Measurements from ENCODE around the gene PGF. TPM values are rescaled to one million over a fixed set of nuclear protein-coding genes. Genes with fewer than 3 reads are reported as not detected.

PGF gene
- total RNA-seq, 1 donor: 0.86 TPM

- TF ChIP-seq, protein P1, sequence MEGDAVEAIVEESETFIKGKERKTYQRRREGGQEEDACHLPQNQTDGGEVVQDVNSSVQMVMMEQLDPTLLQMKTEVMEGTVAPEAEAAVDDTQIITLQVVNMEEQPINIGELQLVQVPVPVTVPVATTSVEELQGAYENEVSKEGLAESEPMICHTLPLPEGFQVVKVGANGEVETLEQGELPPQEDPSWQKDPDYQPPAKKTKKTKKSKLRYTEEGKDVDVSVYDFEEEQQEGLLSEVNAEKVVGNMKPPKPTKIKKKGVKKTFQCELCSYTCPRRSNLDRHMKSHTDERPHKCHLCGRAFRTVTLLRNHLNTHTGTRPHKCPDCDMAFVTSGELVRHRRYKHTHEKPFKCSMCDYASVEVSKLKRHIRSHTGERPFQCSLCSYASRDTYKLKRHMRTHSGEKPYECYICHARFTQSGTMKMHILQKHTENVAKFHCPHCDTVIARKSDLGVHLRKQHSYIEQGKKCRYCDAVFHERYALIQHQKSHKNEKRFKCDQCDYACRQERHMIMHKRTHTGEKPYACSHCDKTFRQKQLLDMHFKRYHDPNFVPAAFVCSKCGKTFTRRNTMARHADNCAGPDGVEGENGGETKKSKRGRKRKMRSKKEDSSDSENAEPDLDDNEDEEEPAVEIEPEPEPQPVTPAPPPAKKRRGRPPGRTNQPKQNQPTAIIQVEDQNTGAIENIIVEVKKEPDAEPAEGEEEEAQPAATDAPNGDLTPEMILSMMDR (IDR thresholded peaks at IDR 0.05; ENCODE audit: insufficient read depth, low read depth, low read length): no peak
- no peak for DNase-seq (ENCODE audit: low read depth)
- H3K4me3 ChIP-seq (ENCODE audit: low read depth, low read length): no peak overlapping the region
Measured at GRCh38 chr14:74947353-74948227, 7.8 kb downstream of the PGF start.

DNA sequence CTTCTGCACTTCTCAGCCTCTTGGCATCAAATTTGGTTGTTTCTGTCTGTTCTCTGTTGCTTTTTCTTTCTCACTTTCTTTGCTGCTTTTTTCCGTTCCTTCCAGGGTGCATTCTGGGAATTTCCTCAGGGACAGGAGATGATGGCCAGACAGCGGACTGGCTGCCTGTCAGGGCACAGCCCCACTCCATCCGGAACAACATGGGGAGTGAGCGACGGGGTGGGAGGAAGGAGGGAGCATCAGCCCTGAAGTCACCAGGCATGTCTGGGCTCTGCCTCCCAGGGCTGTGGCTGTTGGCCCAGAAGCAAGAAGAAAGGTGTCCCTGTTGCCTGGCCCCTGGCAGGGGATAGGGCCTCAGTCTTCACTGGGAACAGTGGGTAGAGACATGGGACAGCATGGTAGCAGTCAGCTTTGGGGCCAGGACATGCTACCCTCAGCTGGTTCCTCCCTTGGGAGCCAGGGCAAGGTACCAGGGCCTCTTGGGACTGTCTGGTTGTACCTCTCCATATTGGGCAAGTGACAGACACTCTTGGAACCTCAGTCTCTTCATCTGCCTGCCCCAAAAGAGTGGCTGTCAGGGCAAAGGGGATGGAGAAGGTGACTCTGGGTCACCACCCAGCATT is 8.6 kb downstream of the PGF start:
- TF ChIP-seq, protein P1 (IDR thresholded peaks at IDR 0.05; ENCODE audit: insufficient read depth, low read depth, low read length): no peak

DNA sequence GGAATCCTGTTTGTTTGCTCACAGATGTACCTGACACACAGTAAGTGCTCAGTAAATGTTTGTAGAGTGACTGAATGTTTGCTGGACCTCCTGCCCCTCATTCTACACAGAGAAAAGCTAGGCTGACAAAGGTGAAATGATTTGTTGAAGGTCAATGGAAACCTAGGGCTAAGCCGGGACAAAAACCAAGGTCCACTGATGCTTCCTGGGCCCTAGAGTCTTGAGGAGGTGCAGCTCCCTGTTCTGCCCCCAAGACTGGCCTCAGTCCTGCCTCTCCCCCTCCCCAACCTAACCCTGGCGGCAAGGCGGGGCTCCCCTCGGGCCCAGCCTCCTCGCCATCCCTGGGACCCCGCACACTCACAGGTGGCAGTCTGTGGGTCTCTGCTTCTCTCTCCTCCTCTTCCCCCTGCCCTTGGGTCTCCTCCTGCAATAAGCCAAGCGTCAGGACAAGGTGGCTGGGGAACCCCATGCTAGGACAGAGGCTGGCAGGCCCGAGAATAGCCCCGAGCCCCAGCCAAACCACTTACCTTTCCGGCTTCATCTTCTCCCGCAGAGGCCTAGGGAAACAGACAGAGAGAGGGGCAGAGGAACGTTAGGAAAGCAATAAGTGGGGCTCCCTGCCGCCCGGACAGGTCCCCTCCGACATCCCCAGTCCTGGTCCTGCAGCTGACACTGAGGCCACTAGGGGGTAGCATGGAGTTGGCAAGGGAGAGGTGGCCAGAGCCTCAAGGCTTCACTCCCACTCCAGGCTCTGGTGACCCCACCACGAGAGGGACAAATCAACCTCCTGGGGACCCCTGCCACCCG is 9.3 kb downstream of the PGF start:
- no peak overlapping the region for H3K4me3 ChIP-seq (ENCODE audit: low read depth, low read length)
- peak; percentile 62 for DNase-seq (ENCODE audit: low read depth)
- TF ChIP-seq, protein P1 (IDR thresholded peaks at IDR 0.05; ENCODE audit: insufficient read depth, low read depth, low read length): peak; percentile 98

More for the DNA sequence above, 8.6 kb downstream of the PGF start:
- DNase-seq (ENCODE audit: low read depth): no peak
- no peak overlapping the region for H3K4me3 ChIP-seq (ENCODE audit: low read depth, low read length)

- H3K4me3 ChIP-seq (ENCODE audit: low read depth, low read length): no peak overlapping the region
- TF ChIP-seq, protein P1 (IDR thresholded peaks at IDR 0.05; ENCODE audit: insufficient read depth, low read depth, low read length): peak; percentile 65
- DNase-seq (ENCODE audit: low read depth): no peak
Measured at GRCh38 chr14:74945261-74945851, 10.0 kb downstream of the PGF start.

GRCh38 chr14:74942608-74943007 is 12.8 kb downstream of the PGF start:
- no peak overlapping the region for H3K4me3 ChIP-seq (ENCODE audit: low read depth, low read length)
- TF ChIP-seq, protein P1 (IDR thresholded peaks at IDR 0.05; ENCODE audit: insufficient read depth, low read depth, low read length): no peak
- no peak for DNase-seq (ENCODE audit: low read depth)

DNA sequence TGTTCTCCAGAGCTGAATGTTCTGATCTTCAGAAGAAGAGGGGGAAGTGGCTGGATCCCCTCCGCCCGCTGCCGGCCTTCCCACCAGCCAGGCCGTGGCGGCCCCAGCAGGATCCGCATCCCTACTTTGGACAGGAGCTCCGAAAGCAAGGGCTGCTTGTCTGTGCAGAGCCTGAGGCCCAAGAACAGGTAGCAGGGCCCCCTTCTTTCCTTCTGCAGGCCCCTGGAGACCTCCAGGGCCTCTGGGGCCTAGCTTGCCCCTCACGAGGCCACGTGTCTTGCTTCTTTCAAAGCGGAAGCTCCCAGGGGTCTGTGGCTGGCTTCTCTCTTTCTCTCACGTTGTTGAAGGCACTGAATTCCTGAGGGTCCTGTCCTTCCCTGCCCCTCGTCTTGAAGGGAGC is 13.2 kb downstream of the PGF start:
- no peak for DNase-seq (ENCODE audit: low read depth)
- no peak overlapping the region for H3K4me3 ChIP-seq (ENCODE audit: low read depth, low read length)
- TF ChIP-seq, protein P1 (IDR thresholded peaks at IDR 0.05; ENCODE audit: insufficient read depth, low read depth, low read length): no peak

All from fibroblast of villous mesenchyme (primary cell).